Esophagus muscularis mucosa (tissue), 4 donors: ENCODE measurements around the gene FDXR. TPM values are rescaled to one million over a fixed set of nuclear protein-coding genes. Genes with fewer than 3 reads are reported as not detected.

Experiments
- DNase-seq: peaks from one replicate; pipeline ENCODE4 v3.0.0-alpha.2; 2017; ENCODE audit errors: extremely low spot score
- H3K27ac ChIP-seq, 4 donors: fragments of 200-600 bp; sonication (generic); replicated peaks in 1 of 4; 1 replicate in 3 of 4; 2 replicates in 1 of 4; pipeline ENCODE4 v1.5.1; 2016 to 2019; ENCODE audit warnings: mild to moderate bottlenecking in 1 of 4
- H3K27me3 ChIP-seq, 4 donors: fragments of 200-600 bp; sonication (generic); one replicate each; pipeline versions ENCODE4 v1.5.1 to v1.6.0; 2016 to 2019
- H3K36me3 ChIP-seq, 4 donors: fragments of 200-600 bp; sonication (generic); one replicate each; pipeline ENCODE4 v1.5.1; 2016 to 2019
- H3K4me1 ChIP-seq, 4 donors: fragments of 200-600 bp; sonication (generic); one replicate each; pipeline ENCODE4 v1.5.1; 2016 to 2019
- H3K4me3 ChIP-seq, 4 donors: fragments of 200-600 bp; sonication (generic); 1 replicate in 2 of 4; 2 replicates in 2 of 4; pipeline ENCODE4 v1.5.1; 2016 to 2019; ENCODE audit warnings: mild to moderate bottlenecking in 4 of 4, moderate library complexity in 1 of 4
- H3K9me3 ChIP-seq, 4 donors: fragments of 200-600 bp; sonication (generic); 1 replicate in 3 of 4; 2 replicates in 1 of 4; pipeline ENCODE4 v1.5.1; 2016 to 2019
- EP300 ChIP-seq: sonication (generic); formaldehyde crosslinking; IDR thresholded peaks from one replicate; pipeline ENCODE4 v1.6.1; 2017; ENCODE audit warnings: antibody characterized with exemption
- POLR2A ChIP-seq: fragments of 450-650 bp; IDR thresholded peaks from one replicate; pipeline ENCODE4 v1.6.1; 2017; ENCODE audit warnings: antibody characterized with exemption, moderate library complexity, mild to moderate bottlenecking, low read depth
- POLR2AphosphoS5 ChIP-seq, 2 donors: sonication (generic); formaldehyde crosslinking; IDR thresholded peaks; one replicate each; pipeline ENCODE4 v1.6.1; 2017; ENCODE audit warnings: antibody characterized with exemption in 2 of 2
- WGBS: methylation state at CpG from one replicate; pipeline ENCODE4 v1.1.5; 2018; 5-methylcytosine and 5-hydroxymethylcytosine counted together
- intact Hi-C: fragments of 100-400 bp; cut with DNase I; formaldehyde crosslinking; loops from one replicate; pipeline ENCODE4 v1.15.1; 2023
- total RNA-seq, 4 donors: library from RNA; depleted of rRNA; stranded (reverse); fragments of >200 nt; gene quantifications; one replicate each; pipeline versions ENCODE4 v1.1.0 to v1.2.1, GENCODE V29; 2016
- TF ChIP-seq, protein P1 (sequence below), 3 experiments: fragments of 200-600 bp in 2 of 3; fragments of 450-650 bp in 1 of 3; sonication (generic) in 2 of 3; IDR thresholded peaks; one replicate each; pipeline ENCODE4 v1.5.1; 2017 to 2019; ENCODE audit warnings: antibody characterized with exemption in 3 of 3, mild to moderate bottlenecking in 2 of 3, moderate library complexity in 1 of 3

The FDXR gene
- total RNA-seq, 4 donors from 2014 or later = 4.9 to 10.6 (median 7.0) TPM

DNA sequence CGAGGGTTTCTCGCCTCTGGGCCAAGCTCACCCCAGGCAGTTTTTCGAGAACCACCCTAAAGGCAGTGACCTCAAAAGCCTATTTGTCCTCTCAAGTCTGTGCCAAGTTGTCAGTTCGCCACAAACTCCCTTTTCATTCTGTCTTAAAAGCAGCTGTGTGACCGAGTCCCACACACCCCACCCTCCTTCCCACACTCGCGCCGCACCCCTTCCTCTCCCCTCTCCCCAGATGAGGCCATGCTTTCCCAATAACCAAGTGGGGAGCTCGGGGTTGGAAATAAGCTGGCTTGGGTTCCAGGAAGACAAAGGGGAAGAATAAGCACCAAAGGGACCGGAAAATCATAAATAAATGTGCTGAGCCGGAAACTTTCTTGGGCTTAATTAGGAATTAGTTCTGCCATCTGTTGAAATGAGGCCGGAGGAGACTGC lies 49.8 kb downstream of the FDXR start:
- H3K27me3 ChIP-seq = no peaks in the 10 kb centered on the region
- H3K4me1 ChIP-seq = peaks cover 3 to 34% (median 18%) of the 10 kb centered on the region in 4 donors
- TF ChIP-seq POLR2AphosphoS5 (IDR thresholded peaks at IDR 0.05) (no peak), EP300 (no peak), POLR2A (no peak)
- TF ChIP-seq, protein P1, sequence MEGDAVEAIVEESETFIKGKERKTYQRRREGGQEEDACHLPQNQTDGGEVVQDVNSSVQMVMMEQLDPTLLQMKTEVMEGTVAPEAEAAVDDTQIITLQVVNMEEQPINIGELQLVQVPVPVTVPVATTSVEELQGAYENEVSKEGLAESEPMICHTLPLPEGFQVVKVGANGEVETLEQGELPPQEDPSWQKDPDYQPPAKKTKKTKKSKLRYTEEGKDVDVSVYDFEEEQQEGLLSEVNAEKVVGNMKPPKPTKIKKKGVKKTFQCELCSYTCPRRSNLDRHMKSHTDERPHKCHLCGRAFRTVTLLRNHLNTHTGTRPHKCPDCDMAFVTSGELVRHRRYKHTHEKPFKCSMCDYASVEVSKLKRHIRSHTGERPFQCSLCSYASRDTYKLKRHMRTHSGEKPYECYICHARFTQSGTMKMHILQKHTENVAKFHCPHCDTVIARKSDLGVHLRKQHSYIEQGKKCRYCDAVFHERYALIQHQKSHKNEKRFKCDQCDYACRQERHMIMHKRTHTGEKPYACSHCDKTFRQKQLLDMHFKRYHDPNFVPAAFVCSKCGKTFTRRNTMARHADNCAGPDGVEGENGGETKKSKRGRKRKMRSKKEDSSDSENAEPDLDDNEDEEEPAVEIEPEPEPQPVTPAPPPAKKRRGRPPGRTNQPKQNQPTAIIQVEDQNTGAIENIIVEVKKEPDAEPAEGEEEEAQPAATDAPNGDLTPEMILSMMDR (IDR thresholded peaks at IDR 0.05) = no peak
- intact Hi-C loops = no loop called here
- 75% methylated on average over 11 of the region's 12 CpGs for WGBS
- peak overlapping the region; percentile 33 to 65 (median 41) for H3K27ac ChIP-seq
- peaks cover 8 to 55% (median 32%) of the 10 kb centered on the region in 4 donors for H3K36me3 ChIP-seq
- H3K4me3 ChIP-seq = no peak overlapping the region
- DNase-seq = no peak
- H3K9me3 ChIP-seq = no peaks in the 10 kb centered on the region

- TF ChIP-seq, protein P1 (IDR thresholded peaks at IDR 0.05) = no peak
- TF ChIP-seq POLR2AphosphoS5 (IDR thresholded peaks at IDR 0.05) (no peak), EP300 (no peak), POLR2A (no peak)
- WGBS = 73% methylated on average over 13 of the region's 15 CpGs
- Histone ChIP-seq H3K36me3 (peaks cover 8 to 60% (median 33%) of the 10 kb centered on the region in 4 donors), H3K9me3 (no peaks in the 10 kb centered on the region), H3K4me3 (no peak overlapping the region), H3K27ac (peak overlapping the region; percentile 33 to 65 (median 41)), H3K27me3 (no peaks in the 10 kb centered on the region), H3K4me1 (peaks cover 3 to 34% (median 18%) of the 10 kb centered on the region in 4 donors)
- DNase-seq = no peak
- intact Hi-C loops = no loop called here
These were observed 50.4 kb downstream of the FDXR start for GRCh38 chr17:74822335-74822938.

- intact Hi-C loops = no loop called here
These were observed 51.0 kb downstream of the FDXR start for GRCh38 chr17:74821655-74822334.

GRCh38 chr17:74819801-74820436 lies 52.9 kb downstream of the FDXR start:
- no peak overlapping the region for H3K4me3 ChIP-seq
- intact Hi-C loops = no loop called here
- no peaks in the 10 kb centered on the region for H3K9me3 ChIP-seq
- 95% methylated on average over 14 of the region's 16 CpGs for WGBS
- peaks cover 8 to 59% (median 31%) of the 10 kb centered on the region in 4 donors for H3K36me3 ChIP-seq
- peaks cover 3 to 34% (median 18%) of the 10 kb centered on the region in 4 donors for H3K4me1 ChIP-seq
- TF ChIP-seq, protein P1 (IDR thresholded peaks at IDR 0.05) = no peak
- TF ChIP-seq POLR2AphosphoS5 (IDR thresholded peaks at IDR 0.05) (no peak), POLR2A (no peak), EP300 (no peak)
- no peak for DNase-seq
- H3K27me3 ChIP-seq = no peaks in the 10 kb centered on the region
- H3K27ac ChIP-seq = no peak overlapping the region

More at GRCh38 chr17:74821655-74822334, 51.0 kb downstream of the FDXR start:
- Histone ChIP-seq H3K27ac (peak overlapping the region; percentile 33 to 65 (median 41)), H3K4me3 (no peak overlapping the region), H3K9me3 (no peaks in the 10 kb centered on the region), H3K36me3 (peaks cover 8 to 66% (median 37%) of the 10 kb centered on the region in 4 donors), H3K4me1 (peaks cover 3 to 34% (median 18%) of the 10 kb centered on the region in 4 donors), H3K27me3 (no peaks in the 10 kb centered on the region)
- 86% methylated on average over 11 of the region's 13 CpGs for WGBS
- no peak for DNase-seq
- TF ChIP-seq POLR2A = no peak
- TF ChIP-seq, protein P1 (IDR thresholded peaks at IDR 0.05) = no peak
- TF ChIP-seq EP300 = no peak
- no peak for TF ChIP-seq POLR2AphosphoS5 (IDR thresholded peaks at IDR 0.05)
